IMR-90 (cell line): ENCODE data around the gene GLYATL1. TPM values are rescaled to one million over a fixed set of nuclear protein-coding genes. Genes with fewer than 3 reads are reported as not detected.

Experiments
- ATAC-seq: fragments of 200-7000 bp; cut with Tn5 transposase; 2 replicates; pipeline ENCODE4 v1.9.1; 2020; ENCODE audit warnings: low read depth, mild to moderate bottlenecking, moderate library complexity
- BruUV-seq: library from RNA; stranded (reverse); fragments of 400-500 nt; replicated peaks from 2 replicates; lab custom pipeline; 2021; lab: Mats Ljungman, UMichigan
- CTCF ChIA-PET: fragments of 300-600 bp; formaldehyde crosslinking; extraction: SDS; loops from one replicate; lab custom pipeline; 2021; ENCODE audit warnings: antibody characterized with exemption; lab: Yijun Ruan, JAX
- POLR2A ChIA-PET: fragments of 300-600 bp; sonication (Branson Sonifier 250); formaldehyde crosslinking; loops from one replicate; lab custom pipeline; 2022; ENCODE audit warnings: antibody characterized with exemption; ENCODE audit not compliant: unreplicated experiment; lab: Charles Lee
- DNase-seq: peaks from one replicate; pipeline ENCODE4 v3.0.0; 2013
- H2AFZ ChIP-seq: replicated peaks from 2 replicates; pipeline ENCODE3; 2013; ENCODE audit warnings: low read length, mild to moderate bottlenecking; ENCODE audit not compliant: poor library complexity
- H2AK5ac ChIP-seq: 2 replicates; pipeline ENCODE4 v1.6.1; 2013; ENCODE audit warnings: low read depth, low read length, inconsistent platforms
- H2AK9ac ChIP-seq: replicated peaks from 2 replicates; pipeline ENCODE3; 2013; ENCODE audit warnings: mild to moderate bottlenecking, low read depth, low read length, moderate library complexity; ENCODE audit not compliant: poor library complexity
- H2BK120ac ChIP-seq: 2 replicates; pipeline ENCODE4 v1.6.1; 2013; ENCODE audit warnings: low read depth, low read length, inconsistent platforms
- H2BK15ac ChIP-seq: 3 replicates; pipeline ENCODE4 v1.6.1; 2013; ENCODE audit warnings: low read depth, low read length, inconsistent platforms
- H2BK20ac ChIP-seq: 2 replicates; pipeline ENCODE4 v1.6.1; 2013; ENCODE audit warnings: low read depth, mild to moderate bottlenecking, inconsistent platforms, low read length, moderate library complexity
- H2BK5ac ChIP-seq: 2 replicates; pipeline ENCODE4 v1.6.1; 2013; ENCODE audit warnings: mild to moderate bottlenecking, low read depth, low read length, inconsistent platforms; ENCODE audit not compliant: poor library complexity, severe bottlenecking
- H3K14ac ChIP-seq: replicated peaks from 2 replicates; pipeline ENCODE4 v1.6.1; 2013; ENCODE audit warnings: low read depth, low read length, inconsistent platforms
- H3K18ac ChIP-seq: 2 replicates; pipeline ENCODE4 v1.6.1; 2013; ENCODE audit warnings: low read depth, low read length, control low read depth
- H3K23ac ChIP-seq: 2 replicates; pipeline ENCODE4 v1.6.1; 2013; ENCODE audit warnings: low read depth, low read length, inconsistent platforms
- H3K27ac ChIP-seq: 2 replicates; pipeline ENCODE4 v1.5.1; 2013; ENCODE audit warnings: mild to moderate bottlenecking, control low read depth, low read length; ENCODE audit not compliant: insufficient read depth
- H3K27me3 ChIP-seq: 2 replicates; pipeline ENCODE4 v1.6.1; 2013; ENCODE audit warnings: low read length; ENCODE audit not compliant: control insufficient read depth, insufficient read depth
- H3K36me3 ChIP-seq: 2 replicates; pipeline ENCODE4 v1.6.1; 2013; ENCODE audit warnings: low read length, mixed read lengths; ENCODE audit not compliant: control insufficient read depth, insufficient read depth
- H3K4ac ChIP-seq: 2 replicates; pipeline ENCODE4 v1.6.1; 2013; ENCODE audit warnings: low read depth, low read length, inconsistent platforms
- H3K4me1 ChIP-seq: 2 replicates; pipeline ENCODE4 v1.6.1; 2013; ENCODE audit warnings: low read length, mixed read lengths; ENCODE audit not compliant: control insufficient read depth, insufficient read depth
- H3K4me2 ChIP-seq: 2 replicates; pipeline ENCODE4 v1.6.1; 2013; ENCODE audit warnings: low read depth, mild to moderate bottlenecking, control low read depth, low read length, moderate library complexity
- H3K4me3 ChIP-seq: 2 replicates; pipeline ENCODE4 v1.5.1; 2013; ENCODE audit warnings: low read depth, mild to moderate bottlenecking, control low read depth, low read length, moderate library complexity; ENCODE audit not compliant: insufficient read depth
- H3K56ac ChIP-seq: 2 replicates; pipeline ENCODE4 v1.6.1; 2013; ENCODE audit warnings: low read length, inconsistent platforms; ENCODE audit not compliant: insufficient read depth; ENCODE audit errors: extremely low read depth
- H3K79me1 ChIP-seq, 2 experiments: 2 replicates each; pipeline ENCODE4 v1.6.1; 2013; ENCODE audit warnings: low read length in 2 of 2, inconsistent platforms in 1 of 2, low read depth in 1 of 2
- H3K9ac ChIP-seq: 2 replicates; pipeline ENCODE4 v1.6.1; 2013; ENCODE audit warnings: low read depth, low read length, control low read depth
- H3K9me1 ChIP-seq: 2 replicates; pipeline ENCODE4 v1.6.1; 2013; ENCODE audit warnings: low read length, inconsistent platforms; ENCODE audit not compliant: insufficient read depth
- H3K9me3 ChIP-seq: 2 replicates; pipeline ENCODE4 v1.6.1; 2013; ENCODE audit warnings: low read length; ENCODE audit not compliant: control insufficient read depth, insufficient read depth
- H4K20me1 ChIP-seq: 2 replicates; pipeline ENCODE4 v1.6.1; 2013; ENCODE audit warnings: low read length, inconsistent platforms; ENCODE audit not compliant: insufficient read depth
- H4K5ac ChIP-seq: 2 replicates; pipeline ENCODE4 v1.6.1; 2013; ENCODE audit warnings: mild to moderate bottlenecking, low read depth, low read length, control low read depth
- H4K8ac ChIP-seq, 2 experiments: 2 replicates each; pipeline ENCODE4 v1.6.1; 2013; ENCODE audit warnings: low read depth in 2 of 2, low read length in 2 of 2, control low read depth in 1 of 2, inconsistent platforms in 1 of 2
- H4K91ac ChIP-seq: 2 replicates; pipeline ENCODE4 v1.6.1; 2013; ENCODE audit warnings: low read depth, low read length, inconsistent platforms; ENCODE audit not compliant: insufficient read depth
- CEBPB ChIP-seq: IDR thresholded peaks from 2 replicates; pipeline ENCODE4 v1.6.1; 2012; ENCODE audit warnings: low read depth, low read length, improper control_type of control experiment
- MAFK ChIP-seq: IDR thresholded peaks from 2 replicates; pipeline ENCODE4 v1.6.1; 2012; ENCODE audit warnings: low read depth, low read length, improper control_type of control experiment
- MAZ ChIP-seq: IDR thresholded peaks from 2 replicates; pipeline ENCODE4 v1.6.1; 2012; ENCODE audit warnings: low read depth, mild to moderate bottlenecking, low read length, improper control_type of control experiment, moderate library complexity, borderline replicate concordance
- NFE2L2 ChIP-seq: fragments of 150-350 bp; IDR thresholded peaks from 2 replicates; pipeline ENCODE4 v1.6.1; 2016; ENCODE audit warnings: low read depth, mild to moderate bottlenecking, low read length
- WGBS, 2 experiments: methylation state at CpG; one replicate each; pipeline versions ENCODE4 v1.1.5 to v1.1.7; 2013; ENCODE audit warnings: missing lambda C conversion rate in 2 of 2; ENCODE audit not compliant: insufficient read length in 1 of 2; ENCODE audit errors: extremely low coverage in 2 of 2; 5-methylcytosine and 5-hydroxymethylcytosine counted together
- dilution Hi-C: fragments of 300-500 bp; cut with HindIII; formaldehyde crosslinking; loops from one replicate; pipeline ENCODE4 v1.14.3; 2018; ENCODE audit warnings: low sequenced_read_pairs; ENCODE audit not compliant: unreplicated experiment
- in situ Hi-C: fragments of 300-500 bp; cut with MboI; formaldehyde crosslinking; loops from 3 replicates; pipeline ENCODE4 v1.14.3; 2019; ENCODE audit warnings: low sequenced_read_pairs, inconsistent platforms, mixed read lengths
- intact Hi-C: fragments of 100-400 bp; cut with micrococcal nuclease; formaldehyde crosslinking; loops from 2 replicates; pipeline ENCODE4 v1.10.0; 2022
- polyA plus RNA-seq, 3 experiments: library from polyadenylated mRNA; depleted of rRNA; stranded (reverse); fragments of >200 nt; gene quantifications; 2 replicates each; pipeline ENCODE4 v1.2.3, GENCODE V29; 2012; ENCODE audit warnings: low replicate concordance in 1 of 3
- total RNA-seq: library from RNA; depleted of rRNA; stranded (reverse); fragments of >200 nt; gene quantifications from 2 replicates; pipeline ENCODE4 v1.2.3, GENCODE V29; 2012
- TF ChIP-seq, protein P1 (sequence below): conservative IDR thresholded peaks from 2 replicates; pipeline ENCODE4 v1.5.1; 2012; ENCODE audit warnings: mild to moderate bottlenecking, low read depth, low read length, improper control_type of control experiment

GLYATL1 gene
- total and polyA plus RNA-seq, 2 of the 4 experiments (the other 2 are of a cell fraction) = 0.54 to 0.58 TPM

DNA sequence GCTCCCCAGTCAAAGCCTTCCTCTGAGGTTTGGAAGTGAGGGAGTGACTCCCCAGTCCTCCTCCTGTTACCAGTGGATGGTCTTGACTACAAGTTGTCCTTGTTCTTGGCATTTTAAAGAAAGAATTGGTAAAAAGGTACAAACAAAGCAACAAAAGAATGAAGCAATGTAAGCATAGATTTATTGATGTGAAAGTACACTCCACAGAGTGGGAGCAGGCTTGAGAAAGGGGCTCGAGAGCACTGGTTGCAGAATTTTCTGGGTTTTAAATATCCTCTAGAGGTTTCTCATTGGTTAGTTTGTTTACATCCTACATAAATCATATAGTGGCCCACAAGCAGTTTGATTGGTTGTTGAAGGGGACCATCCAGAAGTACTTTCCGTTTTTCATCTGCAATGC is 22.7 kb upstream of the GLYATL1 start:
- POLR2A ChIA-PET = no interaction called here

More for the DNA sequence above, 22.7 kb upstream of the GLYATL1 start:
- Histone ChIP-seq H3K9me3 (peaks cover 9% of the 10 kb centered on the region), H3K4me3 (no peak overlapping the region), H3K36me3 (no peaks in the 10 kb centered on the region), H4K5ac (no peak overlapping the region), H2AFZ (no peak overlapping the region), H3K56ac (no peak overlapping the region), H3K4me2 (no peak overlapping the region), H4K8ac (no peak overlapping the region), H3K14ac (no peak overlapping the region), H3K18ac (no peak overlapping the region), H2BK15ac (no peak overlapping the region), H2AK5ac (no peak overlapping the region), H3K79me1 (no peaks in the 10 kb centered on the region), H3K4ac (no peak overlapping the region), H3K27ac (no peak overlapping the region), H3K23ac (no peak overlapping the region), H2BK5ac (no peak overlapping the region), H4K20me1 (no peaks in the 10 kb centered on the region), H3K4me1 (no peaks in the 10 kb centered on the region; the same call in 1 of the 2 replicates), H4K91ac (no peak overlapping the region), H2BK20ac (no peak overlapping the region), H2AK9ac (no peak overlapping the region), H3K9me1 (no peaks in the 10 kb centered on the region), H2BK120ac (no peak overlapping the region), H3K27me3 (no peaks in the 10 kb centered on the region; the same call in 1 of the 2 replicates), H3K9ac (no peak overlapping the region)
- no TSS peak for BruUV-seq
- TF ChIP-seq MAFK (no peak), MAZ (no peak), NFE2L2 (no peak), CEBPB (no peak)
- TF ChIP-seq, protein P1, sequence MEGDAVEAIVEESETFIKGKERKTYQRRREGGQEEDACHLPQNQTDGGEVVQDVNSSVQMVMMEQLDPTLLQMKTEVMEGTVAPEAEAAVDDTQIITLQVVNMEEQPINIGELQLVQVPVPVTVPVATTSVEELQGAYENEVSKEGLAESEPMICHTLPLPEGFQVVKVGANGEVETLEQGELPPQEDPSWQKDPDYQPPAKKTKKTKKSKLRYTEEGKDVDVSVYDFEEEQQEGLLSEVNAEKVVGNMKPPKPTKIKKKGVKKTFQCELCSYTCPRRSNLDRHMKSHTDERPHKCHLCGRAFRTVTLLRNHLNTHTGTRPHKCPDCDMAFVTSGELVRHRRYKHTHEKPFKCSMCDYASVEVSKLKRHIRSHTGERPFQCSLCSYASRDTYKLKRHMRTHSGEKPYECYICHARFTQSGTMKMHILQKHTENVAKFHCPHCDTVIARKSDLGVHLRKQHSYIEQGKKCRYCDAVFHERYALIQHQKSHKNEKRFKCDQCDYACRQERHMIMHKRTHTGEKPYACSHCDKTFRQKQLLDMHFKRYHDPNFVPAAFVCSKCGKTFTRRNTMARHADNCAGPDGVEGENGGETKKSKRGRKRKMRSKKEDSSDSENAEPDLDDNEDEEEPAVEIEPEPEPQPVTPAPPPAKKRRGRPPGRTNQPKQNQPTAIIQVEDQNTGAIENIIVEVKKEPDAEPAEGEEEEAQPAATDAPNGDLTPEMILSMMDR = no peak
- dilution Hi-C loops (no loop called here), in situ Hi-C loops (no loop called here), intact Hi-C loops (no loop called here)
- CTCF ChIA-PET = interaction anchor here (4.3 kb wide), 1 partner anchor 10 kb away, joined by 19 read pairs; no protein-coding TSS in a partner anchor
- no CpG with 5 or more reads among the region's 2 CpGs for WGBS, 2 experiments
- ATAC-seq (no peak), DNase-seq (no peak)
